ENCODE data around the gene CRAMP1. TPM values are rescaled to one million over a fixed set of nuclear protein-coding genes. Genes with fewer than 3 reads are reported as not detected.

CRAMP1 gene
- total RNA-seq, 1 donor from 2014 or later, result 18.0 TPM

DNA sequence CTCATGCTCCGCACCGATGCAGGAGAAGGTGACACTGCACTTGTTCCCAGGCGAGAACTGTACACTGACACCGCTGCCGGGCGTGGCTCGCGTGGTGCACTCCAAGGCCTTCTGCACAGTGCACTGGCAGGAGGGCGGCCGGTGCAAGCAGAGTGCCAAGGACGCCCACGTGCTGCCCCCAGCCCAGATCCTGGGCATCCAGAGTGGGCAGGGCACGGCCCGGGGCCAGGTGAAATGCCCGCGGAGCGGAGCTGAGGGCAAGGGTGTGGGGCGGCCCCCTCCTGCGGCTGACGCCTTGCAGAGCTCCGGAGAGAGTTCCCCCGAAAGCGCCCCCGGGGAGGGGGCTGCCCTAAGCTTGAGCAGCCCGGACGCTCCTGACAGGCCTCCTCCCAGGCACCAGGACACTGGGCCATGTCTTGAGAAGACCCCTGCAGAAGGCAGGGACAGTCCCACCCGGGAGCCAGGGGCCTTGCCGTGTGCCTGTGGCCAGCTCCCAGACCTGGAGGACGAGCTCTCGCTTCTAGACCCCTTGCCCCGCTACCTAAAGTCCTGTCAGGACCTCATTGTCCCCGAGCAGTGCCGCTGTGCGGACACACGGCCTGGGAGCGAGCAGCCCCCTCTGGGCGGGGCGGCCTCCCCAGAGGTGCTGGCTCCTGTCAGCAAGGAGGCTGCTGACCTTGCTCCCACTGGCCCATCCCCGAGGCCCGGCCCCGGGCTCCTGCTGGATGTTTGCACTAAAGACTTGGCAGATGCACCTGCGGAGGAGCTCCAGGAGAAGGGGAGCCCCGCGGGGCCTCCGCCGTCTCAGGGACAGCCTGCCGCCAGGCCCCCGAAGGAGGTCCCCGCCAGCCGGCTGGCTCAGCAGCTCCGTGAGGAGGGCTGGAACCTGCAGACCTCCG, 44.0 kb downstream of the CRAMP1 start:
- no peak for FAIRE-seq
- no peak overlapping the region for H3K27ac ChIP-seq (ENCODE audit: low read depth, low read length)
- Mint-ChIP-seq H3K4me3 (ENCODE audit: unreplicated experiment) (no peak overlapping the region), H3K4me1 (ENCODE audit: low read depth, unreplicated experiment) (peaks cover 5% of the 10 kb centered on the region), H3K27me3 (ENCODE audit: low read depth, unreplicated experiment) (no peaks in the 10 kb centered on the region), H3K9me3 (ENCODE audit: unreplicated experiment) (peaks cover 2% of the 10 kb centered on the region), H3K27ac (ENCODE audit: unreplicated experiment) (no peak overlapping the region), H3K36me3 (ENCODE audit: low read depth, unreplicated experiment) (peaks cover 28% of the 10 kb centered on the region)
- no peak overlapping the region for H3K4me2 ChIP-seq (ENCODE audit: low read length)
- no peak overlapping the region for H3K4me3 ChIP-seq (ENCODE audit: insufficient read depth, low read depth, low read length)
- no peak overlapping the region for H3K9ac ChIP-seq (ENCODE audit: low read length)
- no peaks in the 10 kb centered on the region for H3K9me3 ChIP-seq (ENCODE audit: insufficient read depth, low read depth, low read length)
- peaks cover 31% of the 10 kb centered on the region for H4K20me1 ChIP-seq (ENCODE audit: insufficient read depth, low read length)
- peaks cover 3% of the 10 kb centered on the region for H3K79me2 ChIP-seq (ENCODE audit: insufficient read depth, low read length)
- no peak for DNase-seq (ENCODE audit: low read depth)
- no peak for TF ChIP-seq CTCF (IDR thresholded peaks at IDR 0.05; ENCODE audit: insufficient read depth, low read depth, low read length)
- TF ChIP-seq EZH2 (IDR thresholded peaks at IDR 0.05; ENCODE audit: insufficient read depth, low read length), result no peak
- H2AFZ ChIP-seq (ENCODE audit: low read depth, low read length), result no peak overlapping the region
- no peaks in the 10 kb centered on the region for H3K4me1 ChIP-seq (ENCODE audit: insufficient read depth, low read length)
- H3K27me3 ChIP-seq (ENCODE audit: insufficient read depth, low read length), result no peaks in the 10 kb centered on the region
- H3K36me3 ChIP-seq (ENCODE audit: insufficient read depth, low read length), result peaks cover 13% of the 10 kb centered on the region

DNA sequence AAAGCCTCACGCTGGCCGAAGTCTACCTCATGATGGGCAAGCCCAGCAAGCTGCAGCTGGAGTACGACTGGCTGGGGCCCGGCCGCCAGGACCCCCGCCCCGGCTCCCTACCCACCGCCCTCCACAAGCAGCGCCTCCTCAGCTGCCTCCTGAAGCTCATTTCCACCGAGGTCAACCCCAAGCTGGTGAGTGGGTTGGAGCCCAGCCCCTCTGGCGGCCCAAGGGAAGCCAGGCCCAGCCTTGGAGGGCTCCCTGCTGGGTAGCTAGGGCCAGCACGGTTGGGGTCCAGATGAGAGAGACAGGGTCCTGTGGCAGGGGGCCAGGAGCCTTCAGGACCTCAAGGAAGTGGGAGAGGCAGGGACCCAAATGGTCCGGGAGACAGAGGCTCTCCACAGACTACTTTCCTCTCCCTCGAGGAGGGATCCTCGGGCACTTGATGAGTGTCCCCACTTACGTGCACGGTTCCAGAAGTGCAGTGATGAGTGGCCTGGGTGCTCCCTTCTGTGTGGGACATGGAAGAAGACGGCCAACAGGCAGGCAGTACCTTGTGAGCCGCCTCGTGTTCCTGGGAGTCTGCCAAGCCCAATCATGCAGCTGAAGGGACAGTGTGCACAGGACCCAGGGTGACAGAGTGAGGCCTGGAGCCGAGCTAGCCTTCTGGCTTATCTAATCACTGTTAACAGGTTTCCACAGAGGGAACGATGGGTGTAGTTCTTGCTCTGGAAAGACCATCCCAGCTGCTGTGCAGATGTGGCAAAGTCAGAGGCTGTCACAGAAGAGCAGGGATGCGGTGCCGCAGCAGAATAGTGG, 44.9 kb downstream of the CRAMP1 start:
- Mint-ChIP-seq H3K9me3 (ENCODE audit: unreplicated experiment) (no peaks in the 10 kb centered on the region), H3K27ac (ENCODE audit: unreplicated experiment) (no peak overlapping the region), H3K36me3 (ENCODE audit: low read depth, unreplicated experiment) (peaks cover 21% of the 10 kb centered on the region), H3K4me3 (ENCODE audit: unreplicated experiment) (no peak overlapping the region), H3K27me3 (ENCODE audit: low read depth, unreplicated experiment) (no peaks in the 10 kb centered on the region), H3K4me1 (ENCODE audit: low read depth, unreplicated experiment) (peaks cover 5% of the 10 kb centered on the region)
- Histone ChIP-seq H3K4me2 (ENCODE audit: low read length) (no peak overlapping the region), H3K9ac (ENCODE audit: low read length) (no peak overlapping the region), H2AFZ (ENCODE audit: low read depth, low read length) (no peak overlapping the region), H3K27ac (ENCODE audit: low read depth, low read length) (no peak overlapping the region), H3K4me3 (ENCODE audit: insufficient read depth, low read depth, low read length) (no peak overlapping the region), H3K36me3 (ENCODE audit: insufficient read depth, low read length) (peaks cover 14% of the 10 kb centered on the region), H3K79me2 (ENCODE audit: insufficient read depth, low read length) (peaks cover 3% of the 10 kb centered on the region), H4K20me1 (ENCODE audit: insufficient read depth, low read length) (peaks cover 28% of the 10 kb centered on the region), H3K9me3 (ENCODE audit: insufficient read depth, low read depth, low read length) (no peaks in the 10 kb centered on the region), H3K27me3 (ENCODE audit: insufficient read depth, low read length) (no peaks in the 10 kb centered on the region), H3K4me1 (ENCODE audit: insufficient read depth, low read length) (no peaks in the 10 kb centered on the region)
- no peak for TF ChIP-seq CTCF (IDR thresholded peaks at IDR 0.05; ENCODE audit: insufficient read depth, low read depth, low read length)
- DNase-seq (ENCODE audit: low read depth) (no peak), FAIRE-seq (no peak)
